Epithelial cell of proximal tubule (primary cell): ENCODE results near the gene PARP15. TPM values are rescaled to one million over a fixed set of nuclear protein-coding genes. Genes with fewer than 3 reads are reported as not detected.

Experiments used
- DNase-seq: peaks from one replicate; pipeline ENCODE4 v3.0.0-alpha.2; 2011; ENCODE audit warnings: low read depth
- H3K4me3 ChIP-seq: 2 replicates; pipeline ENCODE4 v1.5.1; 2011; ENCODE audit warnings: low read depth, mild to moderate bottlenecking, low read length
- total RNA-seq: library from RNA; depleted of rRNA; stranded (reverse); fragments of >200 nt; gene quantifications from 2 replicates; pipeline ENCODE4 v1.2.3, GENCODE V29; 2015
- TF ChIP-seq, protein P1 (sequence below): conservative IDR thresholded peaks from 2 replicates; pipeline ENCODE4 v1.5.1; 2012; ENCODE audit warnings: low read depth, mild to moderate bottlenecking, low read length

Gene PARP15
- total RNA-seq, 1 donor from 2014 or later = not detected

DNA sequence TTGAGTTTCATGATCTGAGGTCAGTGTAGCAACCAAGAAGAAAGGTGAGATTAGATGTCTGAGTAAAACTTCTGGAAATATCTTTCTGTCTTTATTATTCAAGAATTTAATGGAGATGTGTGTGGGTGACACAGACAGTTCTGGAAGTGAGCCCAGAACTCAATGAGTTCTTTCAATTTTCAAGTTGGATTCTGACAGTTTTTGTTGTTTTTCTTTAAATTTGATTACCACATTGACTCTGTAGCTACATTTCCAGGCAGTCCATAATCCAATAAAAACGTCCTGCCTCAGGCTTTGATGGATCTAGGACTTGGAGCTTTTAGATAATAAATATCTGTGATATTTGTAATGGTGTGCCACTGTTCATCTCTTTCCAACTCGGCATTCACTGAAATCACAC, 99.3 kb downstream of the PARP15 start:
- TF ChIP-seq, protein P1, sequence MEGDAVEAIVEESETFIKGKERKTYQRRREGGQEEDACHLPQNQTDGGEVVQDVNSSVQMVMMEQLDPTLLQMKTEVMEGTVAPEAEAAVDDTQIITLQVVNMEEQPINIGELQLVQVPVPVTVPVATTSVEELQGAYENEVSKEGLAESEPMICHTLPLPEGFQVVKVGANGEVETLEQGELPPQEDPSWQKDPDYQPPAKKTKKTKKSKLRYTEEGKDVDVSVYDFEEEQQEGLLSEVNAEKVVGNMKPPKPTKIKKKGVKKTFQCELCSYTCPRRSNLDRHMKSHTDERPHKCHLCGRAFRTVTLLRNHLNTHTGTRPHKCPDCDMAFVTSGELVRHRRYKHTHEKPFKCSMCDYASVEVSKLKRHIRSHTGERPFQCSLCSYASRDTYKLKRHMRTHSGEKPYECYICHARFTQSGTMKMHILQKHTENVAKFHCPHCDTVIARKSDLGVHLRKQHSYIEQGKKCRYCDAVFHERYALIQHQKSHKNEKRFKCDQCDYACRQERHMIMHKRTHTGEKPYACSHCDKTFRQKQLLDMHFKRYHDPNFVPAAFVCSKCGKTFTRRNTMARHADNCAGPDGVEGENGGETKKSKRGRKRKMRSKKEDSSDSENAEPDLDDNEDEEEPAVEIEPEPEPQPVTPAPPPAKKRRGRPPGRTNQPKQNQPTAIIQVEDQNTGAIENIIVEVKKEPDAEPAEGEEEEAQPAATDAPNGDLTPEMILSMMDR = no peak

DNA sequence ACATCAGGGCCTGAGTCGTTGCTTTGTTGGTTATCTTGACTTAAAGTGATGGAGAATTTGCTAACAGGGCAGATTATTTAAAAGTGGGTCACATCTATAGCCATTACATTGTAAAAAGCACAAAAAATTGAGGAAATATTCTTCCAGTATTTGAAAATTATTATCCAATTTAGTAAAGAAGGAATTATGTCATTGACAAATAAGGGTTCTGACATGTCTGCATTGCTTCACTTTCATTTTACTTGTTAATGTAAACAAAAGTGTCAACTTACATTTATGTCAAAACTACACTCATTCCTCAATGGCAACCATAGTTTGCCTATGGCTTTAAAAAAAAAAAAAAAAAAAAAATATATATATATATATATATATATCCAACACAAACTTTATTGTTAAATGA, 99.8 kb downstream of the PARP15 start:
- no peak for DNase-seq
- no peak overlapping the region for H3K4me3 ChIP-seq
- TF ChIP-seq, protein P1 = no peak

More for the DNA sequence above, 99.3 kb downstream of the PARP15 start:
- no peak overlapping the region for H3K4me3 ChIP-seq
- DNase-seq = no peak

DNA sequence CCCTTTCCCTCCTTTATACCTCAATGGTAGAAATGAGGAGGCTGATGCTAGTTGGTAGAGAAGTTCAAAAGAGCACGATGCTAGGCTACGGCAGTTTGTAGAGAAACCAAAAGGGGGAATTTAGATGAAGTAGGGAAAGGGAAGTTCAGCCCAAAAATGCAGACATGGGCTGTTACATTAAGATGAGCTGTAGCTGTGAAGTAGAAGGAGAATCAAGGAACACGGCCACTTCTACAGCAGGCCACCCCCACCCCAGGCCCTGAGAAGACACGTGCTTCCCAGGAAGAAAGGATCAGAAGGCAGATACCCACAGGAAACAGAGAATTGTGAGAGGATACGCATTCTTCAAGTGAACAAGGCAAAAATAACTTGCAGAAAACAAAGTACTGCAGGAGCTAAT, 101.1 kb downstream of the PARP15 start:
- no peak overlapping the region for H3K4me3 ChIP-seq
- DNase-seq = no peak
- TF ChIP-seq, protein P1 = no peak

DNA sequence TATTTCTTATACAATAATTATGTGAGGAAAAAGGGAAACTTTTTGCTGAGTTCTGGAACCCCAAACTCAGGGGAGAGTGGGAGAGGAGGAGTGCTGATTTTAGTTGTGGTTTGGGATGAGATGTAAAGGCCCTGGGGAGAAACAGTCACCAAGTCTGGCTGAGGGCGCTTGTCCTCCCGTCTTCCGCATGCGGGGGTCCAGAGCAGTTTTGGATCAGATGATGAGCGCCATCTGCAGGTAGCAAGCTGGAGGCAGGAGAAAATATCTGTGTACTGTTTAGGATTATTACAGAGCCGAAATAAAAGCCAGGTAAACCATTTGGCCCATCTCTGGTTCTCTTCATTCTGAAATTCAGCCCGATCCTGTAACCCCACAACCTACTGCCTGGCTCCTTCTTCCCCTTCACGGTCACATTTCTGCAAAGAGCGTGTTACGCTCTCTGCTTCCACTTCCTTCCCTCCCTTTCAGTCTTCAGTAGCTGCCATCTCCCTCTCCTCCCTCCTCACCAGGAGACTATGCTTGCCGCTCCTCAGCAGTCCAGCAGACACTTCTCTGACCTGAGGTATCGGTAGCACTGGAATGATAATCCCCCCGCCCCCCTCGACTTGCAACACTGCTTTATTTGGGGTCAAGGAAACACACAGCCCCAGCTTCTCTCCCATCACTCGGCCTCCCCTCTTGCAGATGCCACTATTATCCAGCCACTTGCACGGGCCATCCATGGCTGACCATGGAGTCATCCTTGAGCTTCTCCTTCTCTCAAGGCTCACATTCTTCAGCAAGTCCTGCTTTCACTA, 101.8 kb downstream of the PARP15 start:
- DNase-seq = no peak
- peak overlapping the region; percentile 89 for H3K4me3 ChIP-seq
- TF ChIP-seq, protein P1 = peak; percentile 87

DNA sequence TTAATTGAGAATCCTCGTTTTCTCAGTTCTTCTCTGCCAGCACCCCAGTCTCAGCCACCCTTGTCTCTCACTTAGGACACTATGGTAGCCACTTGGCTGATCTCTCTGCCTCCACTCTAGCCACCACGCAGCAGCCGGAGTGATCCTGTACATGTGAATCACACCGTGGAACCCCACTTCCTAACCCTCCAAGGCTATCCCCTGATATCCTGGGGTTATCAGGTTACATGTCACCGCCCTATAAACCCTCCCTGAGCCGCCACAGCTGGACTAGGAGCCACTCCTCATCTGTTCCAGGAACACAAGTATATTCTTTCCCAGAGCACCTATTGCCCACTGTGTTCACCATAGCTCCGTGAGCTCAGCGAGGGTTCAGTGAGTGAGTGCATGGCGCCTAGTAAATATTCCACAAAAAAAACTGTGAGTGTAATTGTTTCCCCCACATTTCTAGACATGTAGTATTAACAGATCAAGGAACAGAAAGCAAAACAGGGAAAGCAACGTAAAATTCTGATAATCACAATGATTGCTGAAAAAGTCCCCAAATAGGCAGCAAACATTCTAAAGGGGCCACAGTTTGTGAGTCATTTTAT, 102.5 kb downstream of the PARP15 start:
- no peak for DNase-seq
- TF ChIP-seq, protein P1 = no peak
- peak overlapping the region; percentile 89 for H3K4me3 ChIP-seq

DNA sequence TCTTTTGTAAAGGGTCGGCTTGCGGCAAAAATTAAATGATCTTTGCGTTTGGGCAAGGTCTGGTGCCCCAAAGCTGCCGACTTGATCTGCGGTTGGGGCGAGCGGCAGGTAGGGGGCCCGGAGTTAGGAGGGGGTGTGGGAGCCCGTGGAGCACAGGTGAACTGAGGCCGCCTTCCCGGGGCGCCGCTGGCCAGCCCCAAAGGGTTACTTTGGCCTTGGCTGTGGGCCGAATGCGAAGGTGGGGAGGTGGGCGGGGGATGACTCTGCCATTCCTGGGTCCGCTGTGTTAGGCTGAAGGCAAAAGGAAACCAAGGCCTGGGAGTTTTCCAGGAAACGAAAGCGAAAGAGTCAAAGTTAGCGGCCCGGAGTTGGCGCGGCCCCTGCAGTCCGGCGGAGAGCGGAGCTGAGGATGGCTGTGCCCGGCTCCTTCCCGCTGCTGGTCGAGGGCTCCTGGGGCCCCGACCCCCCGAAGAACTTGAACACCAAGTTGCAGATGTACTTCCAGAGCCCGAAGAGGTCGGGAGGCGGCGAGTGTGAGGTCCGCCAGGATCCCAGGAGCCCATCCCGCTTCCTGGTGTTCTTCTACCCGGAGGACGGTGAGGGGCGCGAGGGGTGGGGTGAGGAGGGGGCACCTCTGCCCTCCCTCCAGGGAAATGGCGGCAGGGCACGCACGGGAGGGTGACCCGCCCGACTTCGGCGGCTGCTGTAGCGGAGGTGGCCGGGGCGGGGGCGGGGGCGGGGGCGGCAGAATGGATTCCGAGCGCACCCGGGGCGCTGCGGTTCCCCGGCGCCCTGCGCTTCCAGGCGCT, 103.2 kb downstream of the PARP15 start, which contains the start of gene PARP14:
Gene PARP14 (plus strand): TSS at position 365 of the 809 bp plus-strand sequence. CDS start 45 bp downstream, at position 410.
- DNase-seq = no peak
- H3K4me3 ChIP-seq = peak within 1 kb of the TSS; percentile 89
- TF ChIP-seq, protein P1 = peak; percentile 14
